Skeletal muscle cell (primary cell): ENCODE data around the gene BMP2K.

Source experiments
- DNase-seq: peaks from one replicate; pipeline ENCODE4 v3.0.0-alpha.2; 2010; ENCODE audit warnings: low read depth
- H3K4me3 ChIP-seq: 2 replicates; pipeline ENCODE4 v1.5.1; 2011; ENCODE audit warnings: low read depth, mild to moderate bottlenecking, control low read depth, low read length, moderate library complexity

The BMP2K gene

DNA sequence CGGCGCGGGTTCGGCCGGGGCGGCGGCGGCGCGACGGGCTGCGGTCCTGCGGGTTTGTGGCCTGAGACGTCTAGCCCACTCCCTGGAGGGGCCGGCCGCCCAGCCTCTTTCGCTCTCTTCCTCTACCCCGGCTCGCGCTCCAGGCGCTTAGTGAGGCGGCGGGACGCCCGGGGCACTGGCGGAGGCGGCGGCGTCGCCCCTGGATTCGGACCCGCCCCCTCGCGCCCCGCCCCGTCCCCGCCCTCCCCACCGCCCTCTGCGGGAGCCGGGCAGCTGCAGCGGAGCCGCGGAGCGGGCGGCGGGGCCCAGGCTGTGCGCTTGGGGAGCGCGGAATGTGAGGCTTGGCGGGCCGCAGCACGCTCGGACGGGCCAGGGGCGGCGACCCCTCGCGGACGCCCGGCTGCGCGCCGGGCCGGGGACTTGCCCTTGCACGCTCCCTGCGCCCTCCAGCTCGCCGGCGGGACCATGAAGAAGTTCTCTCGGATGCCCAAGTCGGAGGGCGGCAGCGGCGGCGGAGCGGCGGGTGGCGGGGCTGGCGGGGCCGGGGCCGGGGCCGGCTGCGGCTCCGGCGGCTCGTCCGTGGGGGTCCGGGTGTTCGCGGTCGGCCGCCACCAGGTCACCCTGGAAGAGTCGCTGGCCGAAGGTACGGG, at the start of gene BMP2K:
BMP2K (plus strand) TSS at position 272 of the 650 bp plus-strand sequence; CDS start at position 466, 194 bp downstream.
- DNase-seq: peak; percentile 43
- peak within 1 kb of the TSS; percentile 74 for H3K4me3 ChIP-seq

DNA sequence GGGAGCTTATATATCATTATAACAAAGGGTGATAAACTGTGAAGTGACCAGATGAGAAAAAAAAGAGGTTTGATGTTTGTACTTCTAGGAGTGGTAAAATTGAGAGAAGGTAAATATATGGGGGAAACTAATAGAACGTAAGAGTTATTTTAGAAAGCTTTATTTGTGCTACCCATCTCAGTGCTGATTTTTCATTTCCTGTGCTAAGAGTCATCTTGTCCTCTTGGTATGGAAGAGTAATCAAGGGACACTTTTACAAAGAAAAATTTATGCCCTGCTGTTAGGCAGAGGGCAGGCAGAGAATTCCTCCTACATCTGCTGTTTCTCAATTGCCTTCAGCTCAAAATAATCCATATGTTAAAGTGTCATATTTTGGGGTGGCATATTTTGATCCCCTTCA, 49.6 kb upstream of the BMP2K start:
- no peak for DNase-seq
- H3K4me3 ChIP-seq: no peak overlapping the region

GRCh38 chr4:78732332-78733104, 43.6 kb upstream of the BMP2K start:
- no peak overlapping the region for H3K4me3 ChIP-seq
- DNase-seq: no peak

DNA sequence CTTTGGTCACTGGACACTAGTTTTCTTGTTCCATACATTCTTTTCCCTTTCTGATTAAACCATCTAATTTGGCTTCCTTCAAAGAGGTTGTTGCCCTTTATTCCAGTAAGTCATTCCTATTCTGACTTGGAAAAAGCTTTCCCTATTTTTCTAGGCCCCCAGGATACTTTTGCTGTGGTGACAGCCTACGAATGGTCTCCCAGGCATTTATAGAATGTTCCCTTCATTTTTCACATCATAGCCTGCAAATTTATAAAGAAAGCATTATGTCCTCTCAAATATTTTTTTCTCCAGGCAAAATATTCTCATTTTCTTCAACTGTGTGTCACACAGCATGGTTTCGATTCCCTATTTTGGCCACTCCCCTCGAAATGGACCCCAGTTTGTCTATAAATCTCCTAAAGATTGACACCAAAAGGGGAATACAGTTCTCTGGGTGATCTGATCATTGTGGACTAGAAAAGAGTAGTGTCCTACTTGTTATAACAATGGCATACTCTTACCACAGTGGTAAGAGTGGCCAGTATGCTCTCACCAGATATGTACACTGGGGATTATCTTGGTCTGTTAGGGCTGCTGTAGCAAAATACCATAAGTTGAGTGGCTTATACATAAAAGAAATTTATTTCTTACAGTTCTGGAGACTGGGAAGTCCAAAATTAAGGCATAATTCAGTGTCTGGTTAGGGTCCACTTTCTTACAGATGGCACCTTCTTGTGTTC, 41.5 kb upstream of the BMP2K start:
- no peak for DNase-seq
- H3K4me3 ChIP-seq: no peak overlapping the region

DNA sequence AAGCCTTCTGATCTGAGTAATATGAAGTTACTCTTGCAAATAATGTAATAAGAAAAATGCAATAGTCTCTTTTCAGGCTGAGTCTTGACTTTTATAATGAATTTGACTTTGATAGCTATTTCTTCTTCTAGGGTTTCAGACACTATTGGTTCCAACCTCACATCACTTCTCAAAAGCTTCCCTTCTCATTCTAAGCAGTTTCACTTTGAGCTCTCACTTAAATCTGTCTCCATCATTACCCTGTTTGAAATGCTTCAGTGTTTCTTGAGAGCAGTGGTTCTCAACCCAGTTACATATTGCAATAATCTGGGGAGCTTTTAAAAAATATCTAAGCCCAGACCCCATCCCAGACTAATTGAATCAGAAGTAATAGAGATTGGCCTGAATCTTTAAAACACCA, 40.5 kb upstream of the BMP2K start:
- no peak overlapping the region for H3K4me3 ChIP-seq
- no peak for DNase-seq

- no peak for DNase-seq
- no peak overlapping the region for H3K4me3 ChIP-seq
Observed at GRCh38 chr4:78737035-78737434, 39.1 kb upstream of the BMP2K start.

GRCh38 chr4:78737973-78738372, 38.2 kb upstream of the BMP2K start:
- no peak for DNase-seq
- H3K4me3 ChIP-seq: no peak overlapping the region

DNA sequence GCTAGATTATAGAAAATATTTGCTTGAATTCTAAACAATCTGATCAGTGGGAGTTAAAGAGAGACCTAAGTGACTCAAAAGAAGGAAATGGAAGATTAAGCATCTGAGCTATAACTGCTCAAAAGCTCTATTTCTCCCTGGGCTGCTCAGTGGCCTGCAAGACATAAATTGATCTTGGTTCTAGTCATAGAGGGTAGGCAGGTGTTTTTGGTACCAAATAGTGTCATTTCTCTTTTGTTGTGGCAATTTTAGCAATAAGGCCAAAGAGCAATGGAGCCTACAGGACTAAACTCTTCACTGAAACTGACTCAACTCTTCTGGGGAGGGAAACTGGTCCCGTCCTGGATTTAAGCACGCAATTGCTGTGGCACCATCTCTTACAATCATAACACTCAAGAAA, 33.9 kb upstream of the BMP2K start:
- no peak overlapping the region for H3K4me3 ChIP-seq
- DNase-seq: no peak

DNA sequence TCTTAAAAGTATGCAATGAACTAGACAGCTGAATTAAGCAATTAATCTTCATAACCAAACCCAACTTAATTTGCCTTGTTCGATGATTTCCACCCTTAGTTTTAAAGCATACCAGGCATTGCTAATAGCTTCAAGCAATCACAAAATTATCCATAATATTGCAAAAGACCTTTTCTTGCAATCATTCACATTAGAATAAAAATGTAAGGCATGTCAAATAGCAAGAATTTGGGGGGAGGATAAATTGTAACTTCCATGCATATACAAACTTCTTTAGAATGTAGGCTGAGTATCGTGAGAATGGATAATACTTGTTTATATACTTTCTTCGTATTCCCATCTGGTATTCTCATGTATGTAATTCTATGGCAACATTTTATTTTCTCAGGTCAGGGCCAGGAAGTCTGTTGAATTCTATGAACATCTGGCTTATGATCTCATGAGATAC, 28.7 kb upstream of the BMP2K start:
- H3K4me3 ChIP-seq: no peak overlapping the region
- peak; percentile 25 for DNase-seq

- no peak for DNase-seq
Observed at GRCh38 chr4:78748381-78748780, 27.8 kb upstream of the BMP2K start.

GRCh38 chr4:78749258-78749971, 26.7 kb upstream of the BMP2K start:
- no peak overlapping the region for H3K4me3 ChIP-seq
- no peak for DNase-seq

More at GRCh38 chr4:78748381-78748780, 27.8 kb upstream of the BMP2K start:
- no peak overlapping the region for H3K4me3 ChIP-seq

DNA sequence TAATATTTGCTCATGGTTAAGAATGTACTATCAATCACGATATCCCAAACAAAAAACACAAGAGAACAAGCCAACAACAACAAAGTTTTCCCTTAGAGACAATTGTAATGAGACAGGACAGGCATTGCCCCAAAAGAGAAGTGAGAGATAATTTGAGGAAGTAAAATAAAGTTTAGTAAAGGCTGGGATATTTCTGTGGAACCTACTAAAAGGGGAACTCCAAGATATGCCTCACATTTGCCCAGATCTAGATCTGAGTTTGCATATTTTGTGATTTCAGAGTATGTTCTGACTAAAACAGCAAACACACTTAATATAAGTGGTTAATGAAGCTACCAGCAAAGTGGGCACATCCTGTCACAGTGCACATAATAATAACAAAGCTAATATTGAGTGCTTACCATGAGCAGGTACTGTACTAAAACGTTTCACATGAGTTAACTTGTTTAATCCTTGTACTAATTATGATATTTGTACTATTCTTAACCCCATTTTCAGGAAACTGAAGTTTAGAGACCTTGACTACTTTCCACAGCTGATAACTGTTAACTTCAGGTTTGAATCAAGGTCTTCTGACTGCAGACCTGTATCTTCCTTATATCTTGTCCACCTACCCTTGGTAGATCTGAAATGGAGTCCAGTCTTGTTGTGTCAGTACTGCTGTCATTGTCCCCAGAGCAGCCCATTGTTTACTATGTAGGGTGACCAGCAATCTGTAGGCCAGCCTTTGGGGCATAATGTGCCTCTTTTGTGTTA, 26.0 kb upstream of the BMP2K start:
- H3K4me3 ChIP-seq: no peak overlapping the region
- no peak for DNase-seq

- no peak for DNase-seq
- no peak overlapping the region for H3K4me3 ChIP-seq
Observed at GRCh38 chr4:78753091-78753490, 23.1 kb upstream of the BMP2K start.

DNA sequence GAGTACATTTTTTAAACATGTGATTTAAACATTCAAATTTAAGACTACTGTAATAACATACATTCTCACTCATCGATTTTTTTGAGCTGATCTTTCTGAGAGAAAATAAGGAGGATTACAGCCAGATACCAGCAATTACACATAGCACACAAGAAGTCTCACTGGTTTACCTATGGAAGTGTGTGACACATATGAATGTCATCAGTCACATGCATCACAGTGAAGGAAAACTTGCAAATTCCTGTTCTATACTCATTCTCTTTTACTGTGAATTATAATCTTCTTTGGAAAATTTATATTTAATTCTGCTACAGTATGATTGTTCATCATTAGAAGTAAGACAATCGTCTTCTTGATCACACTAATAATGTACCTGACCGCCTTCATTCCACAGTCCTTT, 21.3 kb upstream of the BMP2K start:
- no peak overlapping the region for H3K4me3 ChIP-seq

GRCh38 chr4:78756137-78756536, 20.0 kb upstream of the BMP2K start:
- no peak overlapping the region for H3K4me3 ChIP-seq
- DNase-seq: no peak

More for the DNA sequence above, 21.3 kb upstream of the BMP2K start:
- DNase-seq: no peak

DNA sequence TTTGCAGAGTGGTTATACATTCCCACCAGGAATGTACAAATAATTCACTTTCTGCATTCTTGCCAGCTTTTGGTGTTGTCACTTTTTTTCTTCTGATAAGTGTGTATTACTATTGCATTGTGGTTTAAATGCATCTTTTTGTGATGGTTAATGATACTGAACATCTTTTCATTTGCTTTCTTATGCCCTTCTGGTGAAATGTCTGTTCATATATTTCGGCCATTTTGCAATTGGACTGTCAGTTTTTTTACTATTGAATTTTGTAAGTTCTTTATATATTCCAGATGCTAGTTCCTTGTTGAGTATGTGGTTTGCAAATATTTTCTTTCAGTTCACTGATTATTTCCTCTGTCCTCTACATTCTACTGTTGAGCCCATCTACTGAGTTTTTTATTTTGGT, 19.4 kb upstream of the BMP2K start:
- DNase-seq: no peak

DNA sequence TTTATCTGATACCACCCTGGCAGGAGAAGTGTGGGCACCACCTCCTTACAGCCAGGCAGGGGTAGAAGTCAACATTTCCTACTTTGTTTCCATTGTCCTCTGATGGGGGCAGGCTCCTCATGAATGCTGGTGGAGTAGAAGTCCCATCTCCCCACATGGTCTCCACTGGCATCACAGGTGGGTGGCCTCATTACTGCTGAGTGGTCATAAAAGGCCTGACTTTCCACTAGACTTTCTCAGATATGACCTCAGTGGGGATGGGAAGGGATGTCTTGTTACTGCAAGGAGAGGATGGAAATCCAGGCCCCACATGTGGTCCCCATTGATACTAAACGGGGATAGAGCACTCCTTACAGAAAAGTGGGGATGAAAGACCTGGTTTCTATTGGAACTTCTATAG, 18.6 kb upstream of the BMP2K start:
- no peak for DNase-seq
- H3K4me3 ChIP-seq: no peak overlapping the region

More for the DNA sequence above, 19.4 kb upstream of the BMP2K start:
- no peak overlapping the region for H3K4me3 ChIP-seq

DNA sequence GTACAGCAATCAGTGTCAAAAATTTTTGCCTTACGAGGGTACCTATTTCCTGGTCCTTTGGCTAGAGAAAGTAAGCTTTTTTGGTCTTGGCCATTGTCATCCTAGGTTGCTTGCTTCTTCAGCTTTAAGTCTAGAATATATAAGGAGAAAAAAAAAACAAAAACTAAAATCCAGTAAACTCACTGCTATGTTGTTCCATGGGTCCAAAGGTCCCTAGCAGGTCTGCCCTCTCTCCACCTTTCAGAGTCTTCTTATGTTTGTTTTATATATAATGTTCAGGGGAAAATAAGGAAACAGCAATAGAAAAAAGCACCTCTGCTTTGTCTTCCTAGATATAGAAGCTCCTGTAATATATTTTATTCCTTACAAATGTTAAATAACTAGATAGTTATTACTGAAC, 18.1 kb upstream of the BMP2K start:
- H3K4me3 ChIP-seq: no peak overlapping the region
- DNase-seq: no peak

DNA sequence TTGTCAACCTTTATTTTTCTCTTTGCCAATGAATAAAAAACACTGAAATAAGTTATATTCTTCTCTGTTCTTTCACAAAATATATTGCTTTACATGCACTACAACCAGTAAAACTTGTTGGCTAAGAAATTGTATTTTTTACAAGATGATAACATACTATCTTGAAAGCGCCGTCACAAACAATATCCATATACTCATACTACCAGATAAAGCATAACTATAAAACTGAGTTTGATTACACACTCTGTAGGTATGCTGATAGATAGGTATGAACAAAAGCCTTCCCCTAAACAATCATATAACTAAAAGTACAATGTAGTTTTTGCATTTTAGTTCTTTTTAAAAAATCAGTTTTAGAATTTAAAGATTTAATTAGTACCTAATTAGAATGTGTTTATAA, 13.6 kb upstream of the BMP2K start:
- DNase-seq: no peak
- H3K4me3 ChIP-seq: no peak overlapping the region
